A673 (cell line): Measurements from ENCODE around the gene PRLR.

Source experiments
- CTCF ChIP-seq: fragments of 300-800, 200-600 bp; sonication (generic); conservative IDR thresholded peaks from 2 replicates; pipeline ENCODE4 v1.5.1; 2017; ENCODE audit warnings: low read depth, mild to moderate bottlenecking, antibody characterized with exemption, low read length, moderate library complexity, mixed read lengths
- EZH2 ChIP-seq: fragments of 200-600 bp; sonication (generic); IDR thresholded peaks from 2 replicates; pipeline ENCODE4 v1.6.1; 2017; ENCODE audit warnings: borderline replicate concordance, low read depth, mild to moderate bottlenecking, mixed read lengths, antibody characterized with exemption, low read length; ENCODE audit not compliant: poor library complexity, severe bottlenecking

GRCh38 chr5:35066260-35066795, 164.0 kb downstream of the PRLR start:
- TF ChIP-seq CTCF (no peak), EZH2 (no peak)
